SHP77 treated with DMSO at 0.1 percent for 48 hours (cell line): ENCODE results near the gene ZNF624.

ENCODE experiments used
- DNase-seq: peaks from one replicate; lab custom pipeline; 2025; lab: John Stamatoyannopoulos, UW

Gene ZNF624

DNA sequence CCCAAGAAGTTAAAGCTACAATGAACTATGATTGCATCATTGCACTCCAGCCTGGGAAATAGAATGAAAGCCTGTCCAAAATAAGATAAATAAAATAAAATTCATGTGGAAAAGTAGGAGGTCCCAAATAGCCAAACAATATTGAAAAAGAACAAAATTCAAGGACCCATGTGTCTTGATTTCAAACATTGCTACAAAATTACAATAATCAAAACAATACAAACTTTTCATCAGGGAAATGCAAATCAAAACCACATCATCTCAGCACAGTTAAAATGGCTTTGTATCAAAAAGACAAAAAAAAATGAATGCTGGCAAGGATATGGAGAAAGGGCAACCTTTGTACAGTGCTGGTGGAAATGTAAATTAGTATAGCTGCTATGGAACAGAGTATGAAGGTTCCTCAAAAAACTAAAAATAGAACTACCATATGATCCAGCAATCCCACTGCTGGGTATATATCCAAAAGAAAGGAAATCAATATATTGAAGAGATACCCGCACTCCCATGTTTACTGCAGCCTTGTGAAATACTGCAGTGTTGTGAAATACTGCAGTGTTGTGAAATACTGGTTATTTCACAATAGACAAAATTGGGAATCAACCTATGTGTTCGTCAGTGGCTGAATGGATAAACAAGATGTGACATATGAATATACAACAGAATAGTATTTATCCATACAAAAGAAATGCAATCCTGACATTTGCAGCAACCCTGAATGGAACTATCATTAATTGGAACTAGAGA, 60.1 kb downstream of the ZNF624 start:
- DNase-seq: no peak

DNA sequence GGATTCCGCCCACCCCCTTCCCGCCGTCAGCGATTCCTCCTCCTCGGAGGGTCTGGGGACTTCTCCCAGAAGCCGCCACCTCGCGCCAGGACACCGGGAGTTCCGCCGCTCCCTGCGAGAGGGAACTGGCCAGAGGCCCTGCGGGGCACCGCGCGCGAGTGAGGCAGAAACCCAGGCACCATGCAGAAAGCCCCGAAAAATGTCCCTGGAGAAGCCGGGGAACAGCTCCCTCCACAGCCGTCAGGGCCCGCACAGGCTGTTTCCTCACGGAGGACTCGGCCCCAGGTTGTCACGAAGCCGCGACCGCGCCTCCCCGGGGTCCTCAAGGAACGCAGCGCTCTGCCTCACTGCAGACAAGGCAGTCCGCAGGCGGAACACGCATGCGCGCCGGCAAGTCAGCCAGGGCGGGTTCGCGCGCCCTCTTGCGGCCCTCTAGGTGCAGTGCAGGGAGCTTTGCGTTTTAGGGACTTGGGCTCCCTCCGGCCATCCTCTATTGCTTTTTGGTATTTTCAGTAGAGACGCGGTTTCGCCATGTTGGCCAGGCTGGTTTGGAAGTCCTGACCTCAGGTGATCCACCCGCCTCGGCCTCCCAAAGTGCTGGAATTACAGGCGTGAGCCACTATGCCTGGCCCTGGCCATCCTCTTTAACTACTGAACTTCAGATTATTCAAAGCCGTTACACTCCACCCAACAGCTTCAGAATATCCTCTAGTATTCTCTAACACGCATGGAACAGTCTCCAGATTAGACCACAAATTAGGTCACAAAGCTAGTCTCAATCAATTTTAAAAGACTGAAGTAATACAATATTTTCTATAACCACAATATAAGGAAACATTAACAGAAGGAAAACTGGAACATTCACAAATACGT, 64.3 kb downstream of the ZNF624 start:
- DNase-seq: peak; percentile 99

DNA sequence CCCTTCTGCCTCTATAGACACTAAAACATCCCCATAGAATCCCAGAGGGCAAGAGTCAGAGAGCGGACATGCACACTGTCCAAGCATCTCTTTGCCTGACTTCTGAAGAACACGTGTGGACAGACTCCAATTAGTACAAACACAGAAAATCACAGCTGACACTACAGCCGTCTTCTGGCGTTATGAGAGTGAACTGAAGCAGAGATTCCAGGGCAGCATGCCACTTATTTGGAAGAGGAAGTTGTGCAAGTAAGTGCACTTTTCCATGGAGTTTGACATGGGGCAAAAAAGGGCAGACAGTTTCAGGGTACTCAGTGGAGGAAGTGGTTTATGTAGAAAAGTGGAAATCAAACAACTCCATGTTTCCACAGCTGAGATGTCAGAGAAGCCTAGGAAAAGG, 67.9 kb downstream of the ZNF624 start:
- DNase-seq: no peak

- peak; percentile 73 for DNase-seq
Observed at GRCh38 chr17:16584273-16584995, 69.2 kb downstream of the ZNF624 start.

DNA sequence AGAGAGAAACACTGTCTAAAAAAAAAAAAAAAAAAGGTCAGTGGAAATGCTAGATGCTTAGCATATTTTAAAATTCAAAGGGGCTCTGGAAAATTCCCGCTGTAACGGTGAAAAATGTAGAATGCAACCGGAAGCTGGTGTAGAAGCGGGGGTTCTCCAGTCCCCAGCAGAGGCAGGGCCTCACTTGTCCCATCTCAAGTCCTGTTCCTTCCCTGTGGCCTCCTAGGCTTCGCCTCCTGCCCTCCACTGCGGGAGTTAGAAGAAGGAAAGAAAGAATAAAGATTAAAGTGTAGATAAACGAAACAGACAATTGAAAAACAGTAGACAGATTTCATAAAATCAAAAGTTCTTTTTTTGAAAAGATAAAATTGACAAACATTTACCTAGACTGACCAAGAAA, 69.9 kb downstream of the ZNF624 start:
- DNase-seq: no peak

DNA sequence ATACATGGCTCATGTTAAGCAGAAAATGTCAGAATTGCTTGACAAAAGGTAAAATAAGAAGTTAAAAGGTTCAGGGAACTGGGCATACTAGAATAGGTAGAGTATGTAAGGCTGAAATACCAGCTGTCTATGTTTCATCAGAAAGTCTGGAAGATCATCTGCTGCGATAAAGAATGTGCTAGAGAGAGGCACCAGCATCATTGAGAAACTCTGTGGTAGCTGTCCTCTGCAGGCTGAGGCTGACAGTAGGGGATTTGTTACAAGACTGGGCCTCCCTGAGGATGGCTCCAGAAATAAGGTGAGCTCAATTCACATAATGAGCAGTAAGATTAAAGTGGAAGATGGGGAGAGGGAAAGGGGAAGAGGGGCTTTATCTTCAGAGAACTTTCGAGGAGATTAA, 80.2 kb downstream of the ZNF624 start:
- no peak for DNase-seq
